ENCODE results near the gene TTYH3. TPM values are rescaled to one million over a fixed set of nuclear protein-coding genes. Genes with fewer than 3 reads are reported as not detected.
"Not testable (repeated sequence)": the region's sequence is repeated elsewhere in the genome, so short reads cannot be mapped to it uniquely, and the experiment has no call there.

The TTYH3 gene
- total RNA-seq, 1 experiment from 2014 or later: 114 TPM

DNA sequence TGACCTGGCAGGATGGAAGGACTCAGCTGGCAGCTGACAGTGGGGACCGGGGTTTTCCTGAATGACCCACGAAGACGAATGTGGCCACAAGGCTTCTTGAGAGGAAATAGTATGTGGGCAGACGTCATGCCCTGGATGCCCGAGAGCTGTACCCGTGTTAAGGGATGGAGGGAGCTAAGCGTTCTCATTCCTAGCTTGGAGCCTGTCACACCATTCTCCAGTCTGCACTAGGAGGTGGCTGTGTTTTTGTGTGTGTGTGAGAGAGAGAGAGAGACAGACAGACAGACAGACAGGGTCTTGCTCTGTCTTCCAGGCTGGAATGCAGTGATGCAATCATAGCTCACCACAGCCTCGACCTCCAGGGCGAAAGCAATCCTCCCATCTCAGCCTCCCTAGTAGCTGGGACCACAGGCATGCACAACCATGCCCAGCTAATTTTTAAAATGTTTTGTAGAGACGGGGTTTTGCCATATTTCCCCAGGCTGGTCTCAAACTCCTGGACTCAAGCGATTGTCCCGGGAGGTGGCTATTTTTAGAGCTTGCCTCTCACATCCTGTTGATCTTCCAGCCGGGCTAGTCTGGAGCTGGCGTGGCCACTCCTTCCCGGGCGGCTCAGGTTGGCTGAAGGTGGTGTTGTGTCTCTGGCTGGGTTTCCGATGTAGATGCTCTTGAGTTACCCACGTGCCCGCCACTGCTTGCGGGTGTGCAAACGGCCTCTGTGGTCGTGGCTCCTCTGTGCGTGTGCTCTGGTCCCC, 58.3 kb downstream of the TTYH3 start:
- H3K27me3 ChIP-seq (ENCODE audit: insufficient read depth, low read depth): no peaks in the 10 kb centered on the region
- no peak overlapping the region for H2AFZ ChIP-seq
- H3K9me3 ChIP-seq (ENCODE audit: insufficient read depth, low read depth): no peaks in the 10 kb centered on the region
- ChIA-PET CTCF (interaction anchor here (0.6 to 1.2 kb wide), 2 partner anchors 9 to 231 kb away, joined by 3 to 6 read pairs; no protein-coding TSS in a partner anchor), POLR2A (ENCODE audit: unreplicated experiment) (interaction anchor here (0.6 kb wide), 1 partner anchor 159 kb away, joined by 4 read pairs; no protein-coding TSS in a partner anchor)
- DNase-seq: no peak
- no peaks in the 10 kb centered on the region for H3K79me2 ChIP-seq (ENCODE audit: low read depth)
- no peak for TF ChIP-seq EZH2 (IDR thresholded peaks at IDR 0.05; ENCODE audit: low read depth)
- TF ChIP-seq, protein P1, sequence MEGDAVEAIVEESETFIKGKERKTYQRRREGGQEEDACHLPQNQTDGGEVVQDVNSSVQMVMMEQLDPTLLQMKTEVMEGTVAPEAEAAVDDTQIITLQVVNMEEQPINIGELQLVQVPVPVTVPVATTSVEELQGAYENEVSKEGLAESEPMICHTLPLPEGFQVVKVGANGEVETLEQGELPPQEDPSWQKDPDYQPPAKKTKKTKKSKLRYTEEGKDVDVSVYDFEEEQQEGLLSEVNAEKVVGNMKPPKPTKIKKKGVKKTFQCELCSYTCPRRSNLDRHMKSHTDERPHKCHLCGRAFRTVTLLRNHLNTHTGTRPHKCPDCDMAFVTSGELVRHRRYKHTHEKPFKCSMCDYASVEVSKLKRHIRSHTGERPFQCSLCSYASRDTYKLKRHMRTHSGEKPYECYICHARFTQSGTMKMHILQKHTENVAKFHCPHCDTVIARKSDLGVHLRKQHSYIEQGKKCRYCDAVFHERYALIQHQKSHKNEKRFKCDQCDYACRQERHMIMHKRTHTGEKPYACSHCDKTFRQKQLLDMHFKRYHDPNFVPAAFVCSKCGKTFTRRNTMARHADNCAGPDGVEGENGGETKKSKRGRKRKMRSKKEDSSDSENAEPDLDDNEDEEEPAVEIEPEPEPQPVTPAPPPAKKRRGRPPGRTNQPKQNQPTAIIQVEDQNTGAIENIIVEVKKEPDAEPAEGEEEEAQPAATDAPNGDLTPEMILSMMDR (conservative IDR thresholded peaks at IDR 0.05): no peak
- H3F3A ChIP-seq (ENCODE audit: insufficient read depth, low read depth): peaks cover 4% of the 10 kb centered on the region
- H3K9me2 ChIP-seq (ENCODE audit: insufficient read depth): no peaks in the 10 kb centered on the region
- no peak overlapping the region for H3K4me2 ChIP-seq
- peaks cover 25% of the 10 kb centered on the region for H3K4me1 ChIP-seq (replicated peaks; ENCODE audit: insufficient read depth)
- H3K27ac ChIP-seq: no peak overlapping the region
- no TSS peak for BruUV-seq (replicated peaks)
- H4K20me1 ChIP-seq (ENCODE audit: insufficient read depth): no peaks in the 10 kb centered on the region; the same call in 1 of the 2 replicates
- intact Hi-C loops (cut with micrococcal nuclease; ENCODE audit: unreplicated experiment): no loop called here
- H3K36me3 ChIP-seq (ENCODE audit: low read depth): no peaks in the 10 kb centered on the region
- H3K4me3 ChIP-seq: no peak overlapping the region

DNA sequence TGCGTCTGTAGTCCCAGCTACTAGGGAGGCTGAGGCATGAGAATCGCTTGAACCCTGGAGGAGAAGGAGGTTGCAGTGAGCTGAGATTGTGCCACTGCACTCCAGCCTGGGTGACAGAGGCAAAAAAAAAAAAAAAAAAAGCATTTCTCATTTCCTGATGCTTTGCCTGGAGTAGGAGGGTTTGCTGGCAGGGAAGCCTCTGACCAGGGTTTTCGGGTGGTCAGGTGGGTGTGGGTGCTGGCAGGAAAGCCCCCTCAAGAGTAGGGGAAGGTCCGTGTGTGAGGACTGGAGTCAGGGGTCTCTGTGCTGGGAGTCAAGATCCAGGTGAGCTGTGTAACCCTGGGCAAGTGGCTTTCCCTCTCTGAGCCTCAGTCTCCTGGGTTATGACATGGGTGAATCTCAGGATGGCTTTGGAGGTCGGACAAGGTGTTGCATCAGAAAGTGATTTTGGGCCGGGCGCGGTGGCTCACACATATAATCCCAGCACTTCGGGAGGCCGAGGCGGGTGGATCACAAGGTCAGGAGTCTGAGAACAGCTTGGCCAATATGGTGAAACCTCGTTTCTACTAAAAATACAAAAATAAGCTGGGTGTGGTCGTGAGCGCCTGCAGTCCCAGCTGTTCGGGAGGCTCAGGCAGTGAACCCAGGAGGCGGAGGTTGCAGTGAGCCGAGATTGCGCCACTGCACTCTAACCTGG, 59.4 kb downstream of the TTYH3 start:
- Histone ChIP-seq H3K36me3 (ENCODE audit: low read depth) (no peaks in the 10 kb centered on the region), H2AFZ (no peak overlapping the region), H4K20me1 (ENCODE audit: insufficient read depth) (no peaks in the 10 kb centered on the region; the same call in 1 of the 2 replicates), H3K27me3 (ENCODE audit: insufficient read depth, low read depth) (no peaks in the 10 kb centered on the region), H3K4me2 (no peak overlapping the region), H3K9me3 (ENCODE audit: insufficient read depth, low read depth) (no peaks in the 10 kb centered on the region), H3K9me2 (ENCODE audit: insufficient read depth) (no peaks in the 10 kb centered on the region), H3K4me3 (no peak overlapping the region), H3K4me1 (replicated peaks; ENCODE audit: insufficient read depth) (peaks cover 25% of the 10 kb centered on the region), H3F3A (ENCODE audit: insufficient read depth, low read depth) (peaks cover 4% of the 10 kb centered on the region), H3K27ac (no peak overlapping the region), H3K79me2 (ENCODE audit: low read depth) (no peaks in the 10 kb centered on the region)
- no TSS peak for BruUV-seq (replicated peaks)
- intact Hi-C loops (cut with micrococcal nuclease; ENCODE audit: unreplicated experiment): no loop called here
- POLR2A ChIA-PET (ENCODE audit: unreplicated experiment): interaction anchor here (0.6 kb wide), 2 partner anchors 9 to 20 kb away, joined by 6 read pairs; no protein-coding TSS in a partner anchor
- DNase-seq: no peak
- TF ChIP-seq, protein P1 (conservative IDR thresholded peaks at IDR 0.05): no peak
- no peak for TF ChIP-seq EZH2 (IDR thresholded peaks at IDR 0.05; ENCODE audit: low read depth)
- CTCF ChIA-PET: no interaction called here

DNA sequence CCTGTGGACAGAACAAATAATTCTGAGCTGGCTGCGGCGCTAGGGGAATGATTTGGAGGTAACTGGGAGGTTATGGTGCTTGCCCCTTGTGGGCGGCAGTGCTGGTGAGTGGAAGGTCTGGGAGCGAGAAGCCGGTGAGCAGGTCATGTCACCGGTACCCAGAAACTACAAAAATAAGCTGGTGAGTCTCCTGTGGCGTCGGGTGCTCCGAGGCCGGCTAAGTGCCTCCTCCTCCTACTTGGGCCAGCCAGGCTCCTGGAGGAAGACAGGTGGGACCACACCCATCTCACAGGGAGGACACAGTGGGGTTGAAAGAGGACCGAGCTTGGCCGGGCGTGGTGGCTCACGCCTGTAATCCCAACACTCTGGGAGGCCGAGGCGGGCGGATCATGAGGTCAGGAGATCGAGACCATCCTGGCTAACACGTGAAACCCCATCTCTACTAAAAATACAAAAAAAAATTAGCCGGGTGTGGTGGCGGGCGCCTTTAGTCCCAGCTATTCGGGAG, 60.2 kb downstream of the TTYH3 start:
- H3K79me2 ChIP-seq (ENCODE audit: low read depth); H3K36me3 ChIP-seq (ENCODE audit: low read depth); H3K9me2 ChIP-seq (ENCODE audit: insufficient read depth); H3K4me2 ChIP-seq; H3F3A ChIP-seq (ENCODE audit: insufficient read depth, low read depth); H4K20me1 ChIP-seq (ENCODE audit: insufficient read depth); H3K27ac ChIP-seq; intact Hi-C loops (cut with micrococcal nuclease; ENCODE audit: unreplicated experiment); H2AFZ ChIP-seq; CTCF ChIA-PET; H3K27me3 ChIP-seq (ENCODE audit: insufficient read depth, low read depth); H3K9me3 ChIP-seq (ENCODE audit: insufficient read depth, low read depth); H3K4me3 ChIP-seq; BruUV-seq (replicated peaks); DNase-seq: not testable (repeated sequence)
- peaks cover 25% of the 10 kb centered on the region for H3K4me1 ChIP-seq (replicated peaks; ENCODE audit: insufficient read depth)
- POLR2A ChIA-PET (ENCODE audit: unreplicated experiment): interaction anchor here (0.6 kb wide), 1 partner anchor 19 kb away, joined by 6 read pairs; no protein-coding TSS in a partner anchor
